HG02623 (cell line): ENCODE results near the gene THAP7.
"Not testable (repeated sequence)": the region's sequence is repeated elsewhere in the genome, so short reads cannot be mapped to it uniquely, and the experiment has no call there.

ENCODE experiments used
- ATAC-seq: cut with Tn5 transposase; IDR thresholded peaks from one replicate; pipeline ENCODE4 v1.9.1; 2021; ENCODE audit warnings: moderate library complexity; ENCODE audit not compliant: unreplicated experiment

The THAP7 gene

DNA sequence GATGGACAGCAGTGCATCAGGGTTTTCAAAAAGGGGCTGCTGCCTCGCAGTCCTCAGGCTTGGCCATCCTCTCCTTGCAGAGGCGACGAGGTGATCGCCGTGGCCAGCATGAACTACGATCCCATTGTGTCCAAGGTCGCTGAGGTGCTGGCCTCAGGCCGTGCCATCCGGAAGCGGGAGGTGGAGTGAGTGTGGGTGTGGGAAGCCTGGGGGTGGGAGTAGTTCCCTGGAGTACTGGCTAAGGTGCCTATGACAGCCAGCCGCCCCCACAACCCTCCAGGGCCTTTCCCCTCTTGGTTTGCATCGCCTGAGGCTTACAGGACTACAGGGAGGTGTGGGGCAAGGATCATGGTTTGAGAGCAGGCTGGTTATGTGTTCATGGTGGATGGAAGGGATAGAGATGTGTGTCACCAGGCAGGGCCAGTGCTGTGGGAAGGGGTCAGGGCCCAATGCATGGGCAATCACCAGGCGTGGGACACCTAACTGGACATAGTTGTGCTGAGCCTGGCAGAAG is 21.9 kb downstream of the THAP7 start:
- no peak for ATAC-seq

DNA sequence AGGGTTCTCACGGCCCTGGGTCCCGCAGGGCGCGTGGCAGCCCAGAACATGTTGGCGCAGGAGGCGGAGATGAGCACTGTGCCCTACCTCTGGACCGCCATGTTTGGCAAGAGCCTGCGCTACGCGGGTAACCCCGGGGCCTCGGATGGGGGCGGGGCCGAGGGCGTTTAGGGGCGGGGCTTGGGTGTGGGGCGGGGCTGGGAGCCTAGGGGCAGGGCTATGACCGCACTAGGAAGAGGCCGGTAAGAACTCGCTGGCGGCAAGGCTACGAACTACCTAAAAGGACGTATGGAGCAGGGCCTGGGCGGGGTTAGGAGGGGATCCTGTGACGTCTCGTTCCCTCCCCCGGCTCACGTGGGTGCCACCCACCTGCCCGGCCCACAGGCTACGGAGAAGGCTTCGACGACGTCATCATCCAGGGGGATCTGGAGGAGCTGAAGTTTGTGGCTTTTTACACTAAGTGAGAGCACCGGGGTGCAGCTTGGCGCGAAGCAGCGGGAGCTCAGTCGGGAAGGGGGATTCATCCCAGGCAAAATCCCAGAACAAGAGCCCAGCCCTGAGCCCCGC is 22.6 kb downstream of the THAP7 start:
- no peak for ATAC-seq

DNA sequence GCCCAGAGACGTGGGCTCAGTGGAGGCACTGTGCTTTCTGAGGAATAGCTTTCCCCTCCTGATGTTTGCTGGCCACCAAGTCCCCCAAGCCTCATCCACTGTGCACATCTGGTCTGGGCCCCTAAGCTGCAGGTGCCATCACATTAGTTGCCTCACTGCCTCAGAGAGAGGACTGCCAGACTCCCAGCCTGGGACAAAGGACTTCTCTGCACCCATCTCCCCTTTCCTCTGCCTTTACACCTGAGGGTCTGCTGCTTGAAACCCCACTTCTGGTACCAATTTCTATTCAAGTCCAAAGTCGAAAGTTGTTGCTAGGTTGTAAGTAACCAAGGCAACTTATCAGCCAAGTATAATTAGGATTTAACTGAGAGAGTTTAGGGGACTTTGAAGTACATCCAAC is 23.5 kb downstream of the THAP7 start:
- ATAC-seq: no peak

- no peak for ATAC-seq
Observed at GRCh38 chr22:20977516-20978170, 24.3 kb downstream of the THAP7 start.

GRCh38 chr22:20977019-20977418 is 24.9 kb downstream of the THAP7 start:
- no peak for ATAC-seq

GRCh38 chr22:20976291-20976877 is 25.5 kb downstream of the THAP7 start:
- ATAC-seq: no peak

DNA sequence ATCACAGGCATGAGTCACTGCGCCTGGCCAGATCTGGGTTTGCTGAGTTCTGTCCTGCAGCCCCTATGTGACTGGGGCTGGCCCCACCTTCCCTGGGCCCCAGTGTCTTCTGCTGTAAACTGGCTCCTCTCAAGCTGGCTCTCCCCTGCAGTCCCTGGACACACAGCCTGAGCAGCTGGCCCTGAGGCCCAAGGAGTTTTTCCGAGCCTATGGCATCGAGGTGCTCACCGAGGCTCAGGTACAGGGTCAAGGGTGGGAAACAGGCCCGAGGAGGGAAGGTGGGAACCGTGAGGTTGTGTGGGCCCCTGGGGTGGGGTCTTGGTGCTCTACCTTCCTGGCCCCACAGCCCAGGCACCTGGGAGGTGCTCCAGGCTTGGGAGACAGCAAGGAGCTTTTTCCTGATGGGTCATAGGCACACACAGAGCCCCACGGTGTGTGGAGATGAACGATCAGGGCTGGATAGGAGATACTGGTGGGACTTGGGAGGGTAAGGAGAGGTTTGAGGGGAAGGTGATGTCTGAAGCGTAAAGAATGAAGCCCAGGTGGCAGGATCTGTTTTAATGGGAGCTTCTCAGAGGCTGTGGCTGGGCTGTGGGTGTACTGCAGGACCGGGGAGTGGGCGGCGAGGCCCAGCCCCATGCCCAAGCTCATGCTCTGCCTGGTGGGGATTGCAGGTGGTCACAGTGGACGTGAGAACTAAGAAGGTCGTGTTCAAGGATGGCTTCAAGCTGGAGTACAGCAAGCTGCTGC is 26.2 kb downstream of the THAP7 start:
- ATAC-seq: no peak

DNA sequence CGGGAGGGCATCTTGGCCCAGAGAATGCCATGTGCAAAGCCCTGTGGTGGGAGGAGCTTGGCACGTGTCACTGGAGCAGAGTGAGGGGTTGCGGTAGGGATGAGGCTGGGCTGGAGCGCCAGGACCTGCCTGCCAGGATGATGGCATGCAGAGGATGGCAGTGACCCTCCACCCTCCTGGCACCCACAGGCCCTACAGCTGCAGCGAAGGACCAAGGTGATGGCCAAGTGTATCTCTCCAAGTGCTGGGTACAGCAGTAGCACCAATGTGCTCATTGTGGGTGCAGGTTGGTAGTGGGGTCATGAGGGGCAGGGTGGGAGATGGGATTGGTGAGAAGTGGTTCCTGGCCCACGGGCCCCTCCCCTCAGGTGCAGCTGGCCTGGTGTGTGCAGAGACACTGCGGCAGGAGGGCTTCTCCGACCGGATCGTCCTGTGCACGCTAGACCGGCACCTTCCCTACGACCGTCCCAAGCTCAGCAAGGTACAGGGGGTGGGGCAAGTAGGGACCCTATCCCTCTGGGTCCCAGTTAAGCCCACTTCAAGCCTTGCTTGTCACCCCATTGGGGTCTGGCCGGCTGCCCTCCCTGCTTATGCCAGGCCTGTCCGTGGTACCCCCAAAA is 27.5 kb downstream of the THAP7 start:
- ATAC-seq: no peak

- ATAC-seq: no peak
Observed at GRCh38 chr22:20973634-20974286, 28.2 kb downstream of the THAP7 start.

DNA sequence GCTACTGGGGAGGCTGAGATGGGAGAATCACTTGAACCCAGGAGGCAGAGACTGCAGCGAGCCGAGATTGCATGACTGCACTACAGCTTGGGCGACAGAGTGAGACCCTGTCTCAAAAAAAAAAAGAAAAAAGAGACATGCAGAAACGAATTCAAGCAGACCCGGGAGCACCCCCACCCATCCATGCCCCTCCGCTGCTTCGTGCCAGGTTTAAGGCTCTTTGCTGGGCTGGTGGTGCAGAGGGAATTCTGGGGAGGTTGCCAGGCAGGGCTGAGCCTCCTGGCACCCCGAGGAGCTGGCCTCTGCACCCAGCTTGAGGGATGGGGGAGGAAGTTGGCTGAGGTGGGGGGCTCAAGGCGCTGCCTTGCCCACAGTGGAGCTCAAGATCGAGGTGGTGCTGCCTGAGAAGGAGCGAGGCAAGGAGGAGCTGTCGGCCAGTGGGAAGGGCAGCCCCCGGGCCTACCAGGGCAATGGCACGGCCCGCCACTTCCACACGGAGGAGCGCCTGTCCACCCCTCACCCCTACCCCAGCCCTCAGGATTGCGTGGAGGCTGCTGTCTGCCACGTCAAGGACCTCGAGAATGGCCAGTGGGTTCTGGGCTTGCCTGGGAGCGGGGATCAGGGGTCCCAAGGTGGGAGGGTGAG is 28.9 kb downstream of the THAP7 start:
- no peak for ATAC-seq

- ATAC-seq: not testable (repeated sequence)
Observed at GRCh38 chr22:20972014-20972694, 29.8 kb downstream of the THAP7 start.

DNA sequence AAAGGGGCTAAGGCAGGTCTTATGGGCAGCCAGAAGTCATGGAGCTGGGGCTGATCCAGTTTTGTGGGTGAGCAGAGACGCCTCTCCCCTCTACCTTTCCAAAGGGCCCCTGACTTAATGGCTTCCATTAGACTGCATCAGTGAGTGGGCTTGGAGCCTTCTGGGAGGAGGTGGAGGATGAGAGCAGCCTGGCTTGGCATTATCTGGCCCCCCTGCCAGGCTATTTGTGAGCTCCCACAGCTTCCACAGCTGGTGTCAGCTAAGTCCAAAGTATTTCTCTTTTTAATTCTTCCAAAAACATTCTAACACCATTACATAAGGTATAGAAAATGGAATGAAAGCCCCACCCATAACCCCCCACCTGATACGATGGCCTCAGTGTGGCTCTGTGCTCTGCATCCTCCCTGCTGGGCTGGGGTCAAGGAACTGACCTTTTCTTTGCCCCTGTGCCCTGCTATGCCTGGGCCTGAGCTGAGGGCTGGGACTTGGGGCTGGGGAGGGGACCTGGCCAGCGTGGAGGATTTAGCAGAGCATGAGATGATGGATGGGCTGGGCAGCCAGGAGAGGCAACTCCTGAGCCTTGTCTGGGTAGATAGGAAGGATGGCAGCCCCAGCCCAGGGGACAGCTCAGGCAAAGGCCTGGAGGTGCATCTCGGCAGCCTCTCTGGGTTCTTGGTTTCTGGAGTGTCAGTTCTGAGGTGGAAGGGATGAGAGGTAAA is 30.8 kb downstream of the THAP7 start:
- ATAC-seq: no peak

GRCh38 chr22:20968281-20968977 is 33.5 kb downstream of the THAP7 start:
- no peak for ATAC-seq

GRCh38 chr22:20967697-20968211 is 34.2 kb downstream of the THAP7 start:
- no peak for ATAC-seq

DNA sequence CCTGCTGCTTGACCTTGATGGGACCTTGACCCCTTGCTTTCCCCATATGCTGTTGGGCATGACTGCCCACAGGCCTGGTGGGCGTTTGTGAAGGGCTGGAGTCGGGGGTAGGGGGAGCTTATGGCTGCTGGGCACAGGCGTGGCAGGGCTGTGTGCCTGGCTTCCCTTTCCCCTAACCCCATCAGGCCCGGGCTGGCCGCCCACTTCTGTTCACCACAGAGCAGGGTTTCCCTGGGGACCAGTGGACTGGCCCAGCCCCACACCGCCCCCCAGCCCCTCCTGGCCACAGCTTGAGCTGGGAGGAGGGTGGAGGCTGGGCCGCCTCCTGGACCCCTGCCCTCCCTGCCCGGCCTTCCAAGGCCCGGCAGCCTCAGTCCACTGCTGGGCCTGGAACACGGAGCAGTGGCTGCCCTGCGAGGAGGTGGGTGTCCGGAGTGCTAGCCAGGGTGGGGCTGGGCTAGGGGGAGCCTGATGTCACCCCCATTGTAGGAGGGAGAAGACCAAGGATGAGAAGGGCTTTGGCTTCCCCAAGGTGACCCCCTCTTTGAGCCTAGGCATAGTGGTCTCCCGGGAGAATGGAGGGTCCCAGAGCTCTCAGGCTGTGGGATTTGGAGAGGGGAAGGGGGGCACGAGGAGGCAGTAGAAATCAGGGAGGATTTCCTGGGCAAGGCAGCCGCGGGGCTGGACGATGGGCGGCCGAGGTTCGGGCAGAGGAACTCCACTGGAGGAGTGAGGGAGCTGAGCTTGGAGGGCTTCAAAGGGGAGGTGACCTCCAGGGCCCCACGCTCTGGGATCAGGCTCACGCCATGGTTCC is 34.8 kb downstream of the THAP7 start, which contains the start of gene AIFM3:
TSS of gene AIFM3 (plus strand) at position 373 of the 814 bp plus-strand sequence. CDS start 690 bp downstream, outside the sequence.
- ATAC-seq: no peak

GRCh38 chr22:20965888-20966855 is 35.7 kb downstream of the THAP7 start:
- no peak for ATAC-seq
